Stimulated activated CD4-positive, alpha-beta T cell treated with anti-CD3 and anti-CD28 coated beads, Interleukin-4, amount 100 ng/mL, for 1 hour (primary cell): ENCODE measurements around the gene TUBA3D.
"Not testable (repeated sequence)": the region's sequence is repeated elsewhere in the genome, so short reads cannot be mapped to it uniquely, and the experiment has no call there.

Source experiments
- DNase-seq: peaks from one replicate; pipeline ENCODE4 v3.0.0-alpha.2; 2020

The TUBA3D gene

GRCh38 chr2:131516011-131516410, 40.1 kb downstream of the TUBA3D start:
- DNase-seq = no peak

- not testable (repeated sequence) for DNase-seq
Measured at GRCh38 chr2:131516621-131517020, 40.7 kb downstream of the TUBA3D start.

GRCh38 chr2:131517106-131517831, 41.4 kb downstream of the TUBA3D start:
- no peak for DNase-seq

- not testable (repeated sequence) for DNase-seq
Measured at GRCh38 chr2:131517856-131518255, 41.9 kb downstream of the TUBA3D start.

GRCh38 chr2:131518531-131518930, 42.6 kb downstream of the TUBA3D start:
- DNase-seq = not testable (repeated sequence)

GRCh38 chr2:131519466-131519865, 43.5 kb downstream of the TUBA3D start:
- DNase-seq = no peak

- not testable (repeated sequence) for DNase-seq
Measured at GRCh38 chr2:131519871-131520470, 44.1 kb downstream of the TUBA3D start.

GRCh38 chr2:131520526-131520925, 44.6 kb downstream of the TUBA3D start:
- no peak for DNase-seq

GRCh38 chr2:131521524-131521923, 45.6 kb downstream of the TUBA3D start:
- DNase-seq = not testable (repeated sequence)

GRCh38 chr2:131521961-131522781, 46.3 kb downstream of the TUBA3D start:
- no peak for DNase-seq

- not testable (repeated sequence) for DNase-seq
Measured at GRCh38 chr2:131525256-131525655, 49.3 kb downstream of the TUBA3D start.

GRCh38 chr2:131527131-131528001, 51.4 kb downstream of the TUBA3D start, which contains the start of gene CCDC74A:
Gene CCDC74A, plus strand, starts transcription at chr2:131527888. Its CDS starts 83 bp downstream, at chr2:131527971.
- peak; percentile 79 for DNase-seq

GRCh38 chr2:131528981-131529863, 53.3 kb downstream of the TUBA3D start:
- not testable (repeated sequence) for DNase-seq

- DNase-seq = not testable (repeated sequence)
Measured at GRCh38 chr2:131529864-131530445, 54.0 kb downstream of the TUBA3D start.

GRCh38 chr2:131530626-131531344, 54.9 kb downstream of the TUBA3D start:
- not testable (repeated sequence) for DNase-seq

- DNase-seq = not testable (repeated sequence)
Measured at GRCh38 chr2:131531547-131532185, 55.7 kb downstream of the TUBA3D start.
